ENCODE results near the gene MKRN2OS.

Gene MKRN2OS

GRCh38 chr3:12512534-12513118 lies 32.7 kb downstream of the MKRN2OS start:
- DNase-seq, result no peak

GRCh38 chr3:12509466-12509865 lies 35.8 kb downstream of the MKRN2OS start:
- no peak for DNase-seq

- DNase-seq, result no peak
Measured at GRCh38 chr3:12508291-12508700, 37.0 kb downstream of the MKRN2OS start.

GRCh38 chr3:12507591-12508281 lies 37.6 kb downstream of the MKRN2OS start:
- peak in 1 of 2 experiments; percentile 56 for DNase-seq

GRCh38 chr3:12506201-12506709 lies 39.0 kb downstream of the MKRN2OS start:
- no peak for DNase-seq

- no peak for DNase-seq
Measured at GRCh38 chr3:12503126-12503957, 42.0 kb downstream of the MKRN2OS start.

- DNase-seq, result peak in 1 of 2 experiments; percentile 18
Measured at GRCh38 chr3:12501360-12502020, 43.8 kb downstream of the MKRN2OS start.

- DNase-seq, result no peak
Measured at GRCh38 chr3:12499474-12499873, 45.8 kb downstream of the MKRN2OS start.

- DNase-seq, result no peak
Measured at GRCh38 chr3:12496453-12496761, 48.9 kb downstream of the MKRN2OS start.

GRCh38 chr3:12495749-12496452 lies 49.4 kb downstream of the MKRN2OS start:
- no peak for DNase-seq

- DNase-seq, result no peak
Measured at GRCh38 chr3:12490547-12490946, 54.8 kb downstream of the MKRN2OS start.

- DNase-seq, result peak; percentile 42 to 74
Measured at GRCh38 chr3:12489832-12490231, 55.5 kb downstream of the MKRN2OS start.
